HL-60 (cell line): ENCODE data around the gene GPR161.

Experiments used
- CTCF ChIP-seq: IDR thresholded peaks from one replicate; pipeline ENCODE4 v1.5.1; 2011; ENCODE audit warnings: low read length, control low read depth, inconsistent platforms; ENCODE audit not compliant: insufficient read depth
- GABPA ChIP-seq: IDR thresholded peaks from 2 replicates; pipeline ENCODE4 v1.6.1; 2012; ENCODE audit warnings: low read depth
- POLR2AphosphoS5 ChIP-seq: IDR thresholded peaks from 2 replicates; pipeline ENCODE4 v1.6.1; 2012; ENCODE audit warnings: low read depth
- SPI1 ChIP-seq: IDR thresholded peaks from 2 replicates; pipeline ENCODE4 v1.6.1; 2012; ENCODE audit warnings: low read depth, mild to moderate bottlenecking, borderline replicate concordance
- TF ChIP-seq, protein P1 (sequence below): IDR thresholded peaks from 2 replicates; pipeline ENCODE4 v1.6.1; 2012; ENCODE audit warnings: low read depth; ENCODE audit not compliant: insufficient replicate concordance

DNA sequence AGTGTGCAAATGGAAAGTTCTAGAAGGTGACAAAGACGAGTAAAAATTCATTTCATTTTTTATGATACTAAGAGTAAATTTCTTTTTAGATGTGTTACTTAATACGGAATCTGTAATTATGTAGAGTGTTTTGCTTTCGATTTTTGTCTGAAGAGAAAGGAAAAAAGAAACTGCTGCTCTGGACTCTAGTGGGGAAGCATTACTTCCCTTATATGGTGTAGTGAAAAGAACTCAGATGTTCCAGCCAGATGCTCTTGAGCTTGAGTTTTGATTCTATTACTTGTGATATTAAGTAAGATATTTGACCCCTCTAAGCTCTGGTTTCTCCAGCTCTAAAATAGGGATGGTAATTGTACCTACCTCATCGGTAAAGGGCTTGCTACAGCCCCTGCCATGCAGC lies 12.2 kb upstream of the GPR161 start:
- TF ChIP-seq CTCF, result no peak
- TF ChIP-seq POLR2AphosphoS5, result no peak
- TF ChIP-seq, protein P1, sequence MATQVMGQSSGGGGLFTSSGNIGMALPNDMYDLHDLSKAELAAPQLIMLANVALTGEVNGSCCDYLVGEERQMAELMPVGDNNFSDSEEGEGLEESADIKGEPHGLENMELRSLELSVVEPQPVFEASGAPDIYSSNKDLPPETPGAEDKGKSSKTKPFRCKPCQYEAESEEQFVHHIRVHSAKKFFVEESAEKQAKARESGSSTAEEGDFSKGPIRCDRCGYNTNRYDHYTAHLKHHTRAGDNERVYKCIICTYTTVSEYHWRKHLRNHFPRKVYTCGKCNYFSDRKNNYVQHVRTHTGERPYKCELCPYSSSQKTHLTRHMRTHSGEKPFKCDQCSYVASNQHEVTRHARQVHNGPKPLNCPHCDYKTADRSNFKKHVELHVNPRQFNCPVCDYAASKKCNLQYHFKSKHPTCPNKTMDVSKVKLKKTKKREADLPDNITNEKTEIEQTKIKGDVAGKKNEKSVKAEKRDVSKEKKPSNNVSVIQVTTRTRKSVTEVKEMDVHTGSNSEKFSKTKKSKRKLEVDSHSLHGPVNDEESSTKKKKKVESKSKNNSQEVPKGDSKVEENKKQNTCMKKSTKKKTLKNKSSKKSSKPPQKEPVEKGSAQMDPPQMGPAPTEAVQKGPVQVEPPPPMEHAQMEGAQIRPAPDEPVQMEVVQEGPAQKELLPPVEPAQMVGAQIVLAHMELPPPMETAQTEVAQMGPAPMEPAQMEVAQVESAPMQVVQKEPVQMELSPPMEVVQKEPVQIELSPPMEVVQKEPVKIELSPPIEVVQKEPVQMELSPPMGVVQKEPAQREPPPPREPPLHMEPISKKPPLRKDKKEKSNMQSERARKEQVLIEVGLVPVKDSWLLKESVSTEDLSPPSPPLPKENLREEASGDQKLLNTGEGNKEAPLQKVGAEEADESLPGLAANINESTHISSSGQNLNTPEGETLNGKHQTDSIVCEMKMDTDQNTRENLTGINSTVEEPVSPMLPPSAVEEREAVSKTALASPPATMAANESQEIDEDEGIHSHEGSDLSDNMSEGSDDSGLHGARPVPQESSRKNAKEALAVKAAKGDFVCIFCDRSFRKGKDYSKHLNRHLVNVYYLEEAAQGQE, result no peak
- TF ChIP-seq SPI1, result no peak
- no peak for TF ChIP-seq GABPA
